MM.1S (cell line): ENCODE results near the gene CNBD2.
"Not testable (repeated sequence)": the region's sequence is repeated elsewhere in the genome, so short reads cannot be mapped to it uniquely, and the experiment has no call there.

ENCODE experiments used
- DNase-seq: peaks from one replicate; pipeline ENCODE4 v3.0.0-alpha.2; 2015
- H2AFZ ChIP-seq: fragments of 300-600 bp; sonication (generic); 2 replicates; pipeline ENCODE4 v1.6.0; 2016; ENCODE audit warnings: antibody characterized with exemption, low read length
- H3F3A ChIP-seq: fragments of 300-600 bp; sonication (generic); 2 replicates; pipeline ENCODE4 v1.6.1; 2016; ENCODE audit warnings: mild to moderate bottlenecking, antibody characterized with exemption, low read length, moderate library complexity, mixed read lengths; ENCODE audit not compliant: insufficient read depth
- H3K27ac ChIP-seq: fragments of 300-600 bp; sonication (generic); 2 replicates; pipeline ENCODE4 v1.5.1; 2016; ENCODE audit warnings: mild to moderate bottlenecking, low read length
- H3K27me3 ChIP-seq: fragments of 300-600 bp; sonication (generic); replicated peaks from 2 replicates; pipeline ENCODE4 v1.6.0; 2016; ENCODE audit warnings: low read length; ENCODE audit not compliant: insufficient read depth
- H3K36me3 ChIP-seq: fragments of 300-600 bp; sonication (generic); replicated peaks from 2 replicates; pipeline ENCODE4 v1.6.1; 2016; ENCODE audit warnings: mild to moderate bottlenecking, low read length, mixed read lengths; ENCODE audit not compliant: insufficient read depth
- H3K4me1 ChIP-seq: fragments of 300-600 bp; sonication (generic); 2 replicates; pipeline ENCODE4 v1.6.1; 2016; ENCODE audit warnings: low read length, mixed read lengths
- H3K4me2 ChIP-seq: fragments of 300-600 bp; sonication (generic); 2 replicates; pipeline ENCODE4 v1.6.0; 2016; ENCODE audit warnings: low read depth, low read length
- H3K4me3 ChIP-seq: fragments of 300-600 bp; sonication (generic); 2 replicates; pipeline ENCODE4 v1.5.1; 2016; ENCODE audit warnings: low read length, mixed read lengths
- H3K79me2 ChIP-seq: fragments of 300-600 bp; sonication (generic); 2 replicates; pipeline ENCODE4 v1.6.1; 2016; ENCODE audit warnings: mixed run types, low read length, mixed read lengths
- H3K9ac ChIP-seq: fragments of 300-600 bp; sonication (generic); 2 replicates; pipeline ENCODE4 v1.6.1; 2016; ENCODE audit warnings: low read length, mixed read lengths
- H3K9me2 ChIP-seq: fragments of 300-600 bp; sonication (generic); replicated peaks from 2 replicates; pipeline ENCODE4 v1.6.1; 2016; ENCODE audit warnings: mild to moderate bottlenecking, low read length, mixed read lengths; ENCODE audit not compliant: insufficient read depth
- H3K9me3 ChIP-seq: fragments of 300-600 bp; sonication (generic); replicated peaks from 2 replicates; pipeline ENCODE4 v1.6.1; 2016; ENCODE audit warnings: mild to moderate bottlenecking, low read length, mixed read lengths; ENCODE audit not compliant: insufficient read depth
- H4K20me1 ChIP-seq: fragments of 300-600 bp; sonication (generic); 2 replicates; pipeline ENCODE4 v1.6.1; 2016; ENCODE audit warnings: mild to moderate bottlenecking, low read length, moderate library complexity, mixed read lengths; ENCODE audit not compliant: insufficient read depth
- EZH2 ChIP-seq: fragments of 300-600 bp; sonication (generic); optimal IDR thresholded peaks from 2 replicates; pipeline ENCODE3; 2017; ENCODE audit warnings: low read depth, mild to moderate bottlenecking, antibody characterized with exemption, low read length, mixed read lengths
- EZH2phosphoT487 ChIP-seq: fragments of 300-600 bp; sonication (generic); IDR thresholded peaks from 2 replicates; pipeline ENCODE4 v1.6.1; 2018; ENCODE audit warnings: antibody characterized with exemption, low read length
- TF ChIP-seq, protein P1 (sequence below): fragments of 300-600 bp; sonication (generic); IDR thresholded peaks from 2 replicates; pipeline ENCODE4 v1.5.1; 2016; ENCODE audit warnings: antibody characterized with exemption, low read length, mixed read lengths

The CNBD2 gene

DNA sequence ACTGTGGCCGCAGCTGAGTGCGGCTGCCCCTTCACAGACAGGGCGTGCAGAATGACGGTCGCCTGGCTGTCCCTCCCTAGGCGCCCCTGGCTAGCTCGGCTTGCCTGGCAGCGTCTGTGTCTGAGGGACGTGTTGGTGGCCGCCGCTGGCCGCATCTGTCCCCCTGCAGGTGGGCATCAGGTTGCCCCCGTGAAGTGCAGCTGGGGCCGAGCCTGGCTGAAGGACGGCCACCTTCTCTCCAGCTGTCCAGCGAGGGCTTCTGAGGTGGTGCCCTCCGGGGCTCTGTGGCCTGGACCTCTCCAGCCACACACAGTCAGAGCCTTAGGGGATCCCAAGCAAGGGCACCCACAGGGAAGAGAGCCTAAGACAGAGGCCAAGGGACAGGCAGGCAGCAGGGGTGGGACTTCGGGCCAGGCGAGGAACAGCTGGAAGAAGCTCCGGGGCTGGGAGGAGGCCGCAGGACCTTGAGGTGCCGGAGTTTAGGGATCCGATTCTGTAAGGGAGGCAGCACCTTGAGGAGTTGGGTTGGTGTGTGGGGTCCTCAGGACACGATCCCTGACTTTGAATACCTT is 97.1 kb downstream of the CNBD2 start:
- no peaks in the 10 kb centered on the region for H3K27me3 ChIP-seq
- TF ChIP-seq, protein P1, sequence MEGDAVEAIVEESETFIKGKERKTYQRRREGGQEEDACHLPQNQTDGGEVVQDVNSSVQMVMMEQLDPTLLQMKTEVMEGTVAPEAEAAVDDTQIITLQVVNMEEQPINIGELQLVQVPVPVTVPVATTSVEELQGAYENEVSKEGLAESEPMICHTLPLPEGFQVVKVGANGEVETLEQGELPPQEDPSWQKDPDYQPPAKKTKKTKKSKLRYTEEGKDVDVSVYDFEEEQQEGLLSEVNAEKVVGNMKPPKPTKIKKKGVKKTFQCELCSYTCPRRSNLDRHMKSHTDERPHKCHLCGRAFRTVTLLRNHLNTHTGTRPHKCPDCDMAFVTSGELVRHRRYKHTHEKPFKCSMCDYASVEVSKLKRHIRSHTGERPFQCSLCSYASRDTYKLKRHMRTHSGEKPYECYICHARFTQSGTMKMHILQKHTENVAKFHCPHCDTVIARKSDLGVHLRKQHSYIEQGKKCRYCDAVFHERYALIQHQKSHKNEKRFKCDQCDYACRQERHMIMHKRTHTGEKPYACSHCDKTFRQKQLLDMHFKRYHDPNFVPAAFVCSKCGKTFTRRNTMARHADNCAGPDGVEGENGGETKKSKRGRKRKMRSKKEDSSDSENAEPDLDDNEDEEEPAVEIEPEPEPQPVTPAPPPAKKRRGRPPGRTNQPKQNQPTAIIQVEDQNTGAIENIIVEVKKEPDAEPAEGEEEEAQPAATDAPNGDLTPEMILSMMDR: no peak
- TF ChIP-seq EZH2: no peak
- TF ChIP-seq EZH2phosphoT487: no peak
- H3K9ac ChIP-seq: peak overlapping the region; percentile 69; the same call in 1 of the 2 replicates
- no peaks in the 10 kb centered on the region for H4K20me1 ChIP-seq
- H3K4me1 ChIP-seq: peaks cover 6% of the 10 kb centered on the region
- no peaks in the 10 kb centered on the region for H3K9me2 ChIP-seq
- no peaks in the 10 kb centered on the region for H3K79me2 ChIP-seq
- no peaks in the 10 kb centered on the region for H3K9me3 ChIP-seq
- H3K36me3 ChIP-seq: no peaks in the 10 kb centered on the region
- peak overlapping the region; percentile 98 for H3K4me2 ChIP-seq
- H3F3A ChIP-seq: peaks cover 7% of the 10 kb centered on the region
- H3K4me3 ChIP-seq: peak overlapping the region; percentile 84
- DNase-seq: no peak
- peak overlapping the region; percentile 75; the same call in 1 of the 2 replicates for H3K27ac ChIP-seq
- peak overlapping the region; percentile 97 for H2AFZ ChIP-seq

DNA sequence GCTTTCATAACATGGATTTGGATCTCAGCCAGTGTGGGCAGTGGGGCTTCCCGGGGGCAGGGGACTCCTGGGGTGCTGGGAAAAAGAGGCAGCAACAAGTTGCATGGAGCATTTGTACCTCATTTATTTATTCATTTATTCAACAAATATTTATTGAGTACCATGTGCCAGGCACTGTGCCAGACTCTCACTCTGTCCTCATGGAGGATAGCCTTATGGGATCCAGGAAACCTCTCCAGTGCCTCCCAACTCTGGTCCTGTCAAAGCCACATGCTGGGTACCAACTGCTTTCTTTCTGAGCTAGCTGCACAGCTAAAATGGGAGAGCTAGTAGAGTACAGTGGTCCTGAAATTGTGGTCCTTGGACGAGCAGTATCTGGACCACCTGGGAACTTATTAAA is 98.4 kb downstream of the CNBD2 start:
- H3K9me3 ChIP-seq: no peaks in the 10 kb centered on the region
- peaks cover 6% of the 10 kb centered on the region for H3K4me1 ChIP-seq
- no peak overlapping the region for H3K4me3 ChIP-seq
- no peaks in the 10 kb centered on the region for H3K79me2 ChIP-seq
- H3K36me3 ChIP-seq: no peaks in the 10 kb centered on the region
- peaks cover 7% of the 10 kb centered on the region for H3F3A ChIP-seq
- H3K9me2 ChIP-seq: no peaks in the 10 kb centered on the region
- no peaks in the 10 kb centered on the region for H3K27me3 ChIP-seq
- no peak for DNase-seq
- H3K4me2 ChIP-seq: no peak overlapping the region
- H3K9ac ChIP-seq: no peak overlapping the region
- no peak overlapping the region for H2AFZ ChIP-seq
- TF ChIP-seq, protein P1: no peak
- TF ChIP-seq EZH2 (no peak), EZH2phosphoT487 (no peak)
- H3K27ac ChIP-seq: no peak overlapping the region
- no peaks in the 10 kb centered on the region for H4K20me1 ChIP-seq

DNA sequence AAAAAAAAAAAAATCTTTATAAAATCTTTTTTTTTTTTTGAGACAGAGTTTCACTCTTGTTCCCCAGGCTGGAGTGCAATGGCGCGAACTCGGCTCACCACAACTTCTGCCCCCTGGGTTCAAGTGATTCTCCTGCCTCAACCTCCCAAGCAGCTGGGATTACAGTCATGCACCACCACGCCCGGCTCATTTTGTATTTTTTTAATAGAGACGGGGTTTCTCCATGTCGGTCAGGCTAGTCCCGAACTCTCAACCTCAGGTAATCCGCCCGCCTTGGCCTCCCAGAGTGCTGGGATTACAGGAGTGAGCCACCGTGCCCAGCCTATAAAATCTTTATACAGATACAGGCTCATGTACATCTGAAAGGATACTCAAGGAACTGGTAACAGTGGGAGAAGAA is 100.1 kb downstream of the CNBD2 start:
- not testable (repeated sequence) for H3K27ac ChIP-seq, DNase-seq, H3K79me2 ChIP-seq, H4K20me1 ChIP-seq, H3K27me3 ChIP-seq, H3K36me3 ChIP-seq, H3K9ac ChIP-seq, H3K4me1 ChIP-seq, H3F3A ChIP-seq, H2AFZ ChIP-seq, H3K9me2 ChIP-seq, H3K9me3 ChIP-seq, H3K4me3 ChIP-seq, H3K4me2 ChIP-seq

DNA sequence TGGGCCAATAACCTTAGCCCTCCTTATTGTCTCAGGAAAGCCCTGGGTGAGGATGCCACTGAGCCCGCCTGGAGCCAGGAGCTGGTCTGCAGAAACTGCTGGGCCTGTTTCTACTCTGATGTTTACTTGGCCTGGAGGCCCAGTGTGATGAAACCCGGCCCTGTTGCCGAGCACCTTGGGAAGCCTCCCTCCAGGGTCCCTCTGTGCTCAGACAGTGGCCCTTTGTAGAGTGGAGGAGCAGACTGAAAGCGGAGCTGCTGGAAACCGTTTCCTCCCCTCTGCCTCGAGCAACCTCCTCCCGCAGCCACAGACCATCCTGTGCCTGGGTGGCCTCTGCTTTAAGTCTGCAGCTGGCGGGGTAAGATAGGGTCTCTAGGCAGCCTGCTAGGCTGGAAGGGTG is 102.1 kb downstream of the CNBD2 start:
- no peak for DNase-seq
- H3K36me3 ChIP-seq: no peaks in the 10 kb centered on the region
- H3K4me3 ChIP-seq: no peak overlapping the region
- H3K9ac ChIP-seq: no peak overlapping the region
- H3K9me2 ChIP-seq: no peaks in the 10 kb centered on the region
- no peaks in the 10 kb centered on the region for H3K9me3 ChIP-seq
- peaks cover 9% of the 10 kb centered on the region for H3K4me1 ChIP-seq
- H3K4me2 ChIP-seq: no peak overlapping the region
- TF ChIP-seq, protein P1: no peak
- TF ChIP-seq EZH2: no peak
- TF ChIP-seq EZH2phosphoT487: no peak
- no peak overlapping the region for H2AFZ ChIP-seq
- H3F3A ChIP-seq: peaks cover 2% of the 10 kb centered on the region; the same call in 1 of the 2 replicates
- no peak overlapping the region for H3K27ac ChIP-seq
- no peaks in the 10 kb centered on the region for H3K27me3 ChIP-seq
- no peaks in the 10 kb centered on the region for H3K79me2 ChIP-seq
- no peaks in the 10 kb centered on the region for H4K20me1 ChIP-seq
